Osteocyte (in vitro differentiated cells): ENCODE measurements around the gene NECTIN3. TPM values are rescaled to one million over a fixed set of nuclear protein-coding genes. Genes with fewer than 3 reads are reported as not detected.

Experiments
- DNase-seq: peaks from one replicate; pipeline ENCODE4 v3.0.0; 2021; ENCODE audit warnings: mixed read lengths; ENCODE audit not compliant: unreplicated experiment; ENCODE audit errors: extremely low spot score
- H3K27ac Mint-ChIP-seq: one replicate; pipeline ENCODE4 v1.8.0; 2021; ENCODE audit warnings: mild to moderate bottlenecking, mixed read lengths; ENCODE audit not compliant: unreplicated experiment
- H3K27me3 Mint-ChIP-seq: one replicate; pipeline ENCODE4 v1.8.0; 2021; ENCODE audit warnings: mixed read lengths; ENCODE audit not compliant: unreplicated experiment
- H3K36me3 Mint-ChIP-seq: one replicate; pipeline ENCODE4 v1.8.0; 2021; ENCODE audit warnings: mixed read lengths; ENCODE audit not compliant: unreplicated experiment
- H3K4me1 Mint-ChIP-seq: one replicate; pipeline ENCODE4 v1.8.0; 2021; ENCODE audit warnings: mixed read lengths; ENCODE audit not compliant: unreplicated experiment
- H3K4me3 Mint-ChIP-seq: one replicate; pipeline ENCODE4 v1.8.0; 2021; ENCODE audit warnings: mild to moderate bottlenecking, moderate library complexity, mixed read lengths; ENCODE audit not compliant: unreplicated experiment
- H3K9me3 Mint-ChIP-seq: one replicate; pipeline ENCODE4 v1.8.0; 2021; ENCODE audit warnings: mixed read lengths; ENCODE audit not compliant: unreplicated experiment
- total RNA-seq: library from RNA; stranded (reverse); gene quantifications from 2 replicates; pipeline ENCODE4 v1.2.1, GENCODE V29; 2021
- TF ChIP-seq, protein P1 (sequence below): fragments of 200-600 bp; sonication (generic); IDR thresholded peaks from 2 replicates; pipeline ENCODE4 v1.5.0; 2021; ENCODE audit warnings: antibody characterized with exemption, mild to moderate bottlenecking, moderate library complexity

NECTIN3 gene
- total RNA-seq, 1 donor from 2014 or later, result 70.8 TPM

DNA sequence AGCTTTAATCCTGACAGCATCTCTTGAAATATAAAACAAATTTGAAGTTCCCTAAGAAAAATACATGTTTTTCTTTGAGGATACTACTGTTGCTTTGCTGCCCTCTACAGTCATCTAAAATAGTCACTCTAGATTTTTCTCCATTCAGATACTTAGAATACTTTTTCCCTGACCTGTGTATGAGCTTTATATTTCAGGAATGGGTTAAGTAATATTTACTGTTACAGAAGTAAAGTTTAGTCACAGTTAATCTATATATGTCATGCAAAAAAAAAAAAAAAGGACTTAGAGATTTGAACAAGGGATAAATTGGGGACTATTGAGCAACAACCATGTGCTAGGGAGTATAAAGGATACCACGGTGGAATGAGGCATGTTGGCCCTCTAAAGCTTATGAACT is 8.8 kb downstream of the NECTIN3 start:
- no peak for DNase-seq
- Mint-ChIP-seq H3K4me1 (peaks cover 34% of the 10 kb centered on the region), H3K27ac (no peak overlapping the region), H3K27me3 (no peaks in the 10 kb centered on the region), H3K36me3 (no peaks in the 10 kb centered on the region), H3K9me3 (no peaks in the 10 kb centered on the region), H3K4me3 (no peak overlapping the region)
- TF ChIP-seq, protein P1, sequence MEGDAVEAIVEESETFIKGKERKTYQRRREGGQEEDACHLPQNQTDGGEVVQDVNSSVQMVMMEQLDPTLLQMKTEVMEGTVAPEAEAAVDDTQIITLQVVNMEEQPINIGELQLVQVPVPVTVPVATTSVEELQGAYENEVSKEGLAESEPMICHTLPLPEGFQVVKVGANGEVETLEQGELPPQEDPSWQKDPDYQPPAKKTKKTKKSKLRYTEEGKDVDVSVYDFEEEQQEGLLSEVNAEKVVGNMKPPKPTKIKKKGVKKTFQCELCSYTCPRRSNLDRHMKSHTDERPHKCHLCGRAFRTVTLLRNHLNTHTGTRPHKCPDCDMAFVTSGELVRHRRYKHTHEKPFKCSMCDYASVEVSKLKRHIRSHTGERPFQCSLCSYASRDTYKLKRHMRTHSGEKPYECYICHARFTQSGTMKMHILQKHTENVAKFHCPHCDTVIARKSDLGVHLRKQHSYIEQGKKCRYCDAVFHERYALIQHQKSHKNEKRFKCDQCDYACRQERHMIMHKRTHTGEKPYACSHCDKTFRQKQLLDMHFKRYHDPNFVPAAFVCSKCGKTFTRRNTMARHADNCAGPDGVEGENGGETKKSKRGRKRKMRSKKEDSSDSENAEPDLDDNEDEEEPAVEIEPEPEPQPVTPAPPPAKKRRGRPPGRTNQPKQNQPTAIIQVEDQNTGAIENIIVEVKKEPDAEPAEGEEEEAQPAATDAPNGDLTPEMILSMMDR, result peak; percentile 74

DNA sequence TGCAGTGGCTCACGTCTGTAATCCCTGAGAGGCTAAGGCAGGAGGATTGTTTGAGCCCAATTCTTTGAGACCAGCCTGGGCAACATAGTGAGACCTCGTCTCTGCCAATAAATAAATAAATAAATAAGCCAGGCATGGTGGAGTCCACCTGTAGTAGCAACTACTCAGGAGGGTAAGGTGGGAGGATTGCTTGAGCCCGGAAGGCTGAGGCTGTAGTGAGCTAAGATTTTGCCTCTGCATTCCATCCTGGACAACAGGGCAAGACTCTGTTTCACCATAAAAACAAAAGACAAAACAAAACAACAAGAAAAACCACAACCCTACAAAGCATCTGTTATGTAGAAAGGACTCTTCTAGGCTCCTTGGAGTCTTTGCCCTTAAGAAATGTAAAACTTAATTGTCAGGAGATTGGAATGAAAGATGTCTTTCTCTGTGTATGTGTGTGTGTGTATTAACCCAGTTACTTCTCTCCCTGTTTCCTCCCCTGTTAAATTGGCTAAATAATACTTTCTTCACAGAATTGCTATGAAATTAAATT is 9.5 kb downstream of the NECTIN3 start:
- Mint-ChIP-seq H3K4me1 (peaks cover 29% of the 10 kb centered on the region), H3K27ac (no peak overlapping the region), H3K9me3 (no peaks in the 10 kb centered on the region), H3K36me3 (no peaks in the 10 kb centered on the region), H3K27me3 (no peaks in the 10 kb centered on the region), H3K4me3 (no peak overlapping the region)
- DNase-seq, result no peak
- TF ChIP-seq, protein P1, result no peak

DNA sequence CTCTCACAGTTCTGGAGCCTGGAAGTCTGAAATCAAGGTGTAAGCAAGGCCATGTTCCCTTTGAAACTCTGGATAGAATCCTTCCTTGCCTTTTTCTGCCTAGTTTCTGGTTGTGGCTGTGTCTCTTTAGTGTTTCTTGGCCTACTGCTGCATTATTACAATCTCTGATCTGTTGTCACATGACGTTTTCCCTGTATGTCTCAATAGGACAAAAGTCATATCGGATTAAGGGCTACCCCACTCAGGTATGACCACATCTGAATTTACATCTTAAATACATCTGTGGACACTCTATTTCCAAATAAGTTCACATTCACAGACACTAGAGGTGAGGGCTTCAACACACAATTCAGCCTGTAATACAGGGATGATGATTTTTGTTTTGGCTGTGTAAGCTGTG is 13.3 kb downstream of the NECTIN3 start:
- Mint-ChIP-seq H3K4me1 (peaks cover 23% of the 10 kb centered on the region), H3K9me3 (no peaks in the 10 kb centered on the region), H3K27ac (no peak overlapping the region), H3K36me3 (no peaks in the 10 kb centered on the region), H3K4me3 (no peak overlapping the region), H3K27me3 (no peaks in the 10 kb centered on the region)
- TF ChIP-seq, protein P1, result no peak
- no peak for DNase-seq

DNA sequence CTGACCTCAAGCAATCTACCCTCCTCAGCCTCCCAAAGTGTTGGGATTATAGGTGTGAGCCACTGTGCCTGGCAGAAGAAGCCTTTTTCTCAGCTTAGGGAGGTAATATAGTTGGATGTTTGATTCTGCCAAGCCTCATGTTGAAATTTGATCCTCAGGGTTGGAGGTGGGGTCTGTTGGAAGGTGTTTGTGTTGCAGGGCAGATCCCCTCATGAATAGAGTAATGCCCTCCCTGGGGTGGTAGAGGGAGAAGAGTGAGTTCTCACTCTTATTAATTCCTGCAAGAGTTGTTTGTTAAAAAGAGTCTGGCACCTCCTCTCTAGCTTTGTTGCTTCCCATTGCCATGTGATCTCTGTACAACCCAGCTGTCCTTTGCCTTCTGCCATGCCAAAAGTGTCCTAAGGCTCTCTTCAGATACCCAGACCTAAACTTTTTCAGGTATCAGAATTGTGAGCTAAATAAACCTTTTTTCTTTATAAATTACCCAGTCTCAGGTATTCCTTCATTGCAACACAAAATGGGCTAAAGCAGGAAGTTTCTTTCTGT is 16.4 kb downstream of the NECTIN3 start:
- DNase-seq, result no peak
- H3K27ac Mint-ChIP-seq, result peak overlapping the region; percentile 36
- H3K9me3 Mint-ChIP-seq, result no peaks in the 10 kb centered on the region
- H3K27me3 Mint-ChIP-seq, result no peaks in the 10 kb centered on the region
- no peak overlapping the region for H3K4me3 Mint-ChIP-seq
- no peaks in the 10 kb centered on the region for H3K36me3 Mint-ChIP-seq
- H3K4me1 Mint-ChIP-seq, result peaks cover 40% of the 10 kb centered on the region
- TF ChIP-seq, protein P1, result no peak

DNA sequence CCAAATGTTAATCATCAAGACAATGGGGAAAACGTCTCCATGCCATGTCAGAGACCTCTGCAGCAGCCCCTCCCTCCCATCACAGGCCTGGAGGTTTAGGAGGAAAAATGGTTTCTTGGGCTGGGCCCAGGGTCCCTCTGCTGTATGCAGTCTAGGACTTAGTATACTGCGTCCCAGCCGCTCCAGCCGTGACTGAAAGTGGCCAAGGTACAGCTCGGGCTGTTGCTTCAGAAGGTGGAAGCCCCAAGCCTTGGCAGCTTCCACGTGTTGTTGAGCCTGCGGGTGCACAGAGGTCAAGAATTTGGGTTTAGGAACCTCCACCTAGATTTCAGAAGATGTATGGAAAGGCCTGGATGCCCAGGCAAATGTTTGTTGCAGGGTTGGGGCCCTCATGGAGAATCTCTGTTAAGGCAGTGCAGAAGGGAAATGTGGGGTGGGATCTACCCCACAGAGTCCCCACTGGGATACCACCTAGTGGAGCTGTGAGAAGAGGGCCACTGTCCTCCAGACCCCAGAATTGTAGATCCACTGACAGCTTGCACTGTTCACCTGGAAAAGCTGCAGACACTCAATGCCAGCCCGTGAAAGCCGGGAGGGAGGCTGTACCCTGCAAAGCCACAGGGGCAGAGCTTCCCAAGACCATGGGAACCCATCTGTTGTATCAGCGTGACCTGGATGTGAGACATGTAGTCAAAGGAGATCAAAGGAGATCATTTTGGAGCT is 25.0 kb downstream of the NECTIN3 start:
- TF ChIP-seq, protein P1, result no peak
- Mint-ChIP-seq H3K27me3 (no peaks in the 10 kb centered on the region), H3K9me3 (peaks cover 15% of the 10 kb centered on the region), H3K27ac (no peak overlapping the region), H3K4me1 (peaks cover 42% of the 10 kb centered on the region), H3K4me3 (no peak overlapping the region), H3K36me3 (peaks cover 11% of the 10 kb centered on the region)
- no peak for DNase-seq
